HG03342 (cell line): ENCODE measurements around the gene RPS21.
"Not testable (repeated sequence)": the region's sequence is repeated elsewhere in the genome, so short reads cannot be mapped to it uniquely, and the experiment has no call there.

Experiments
- ATAC-seq: cut with Tn5 transposase; IDR thresholded peaks from one replicate; pipeline ENCODE4 v1.9.1; 2021; ENCODE audit warnings: mild to moderate bottlenecking, moderate library complexity; ENCODE audit not compliant: unreplicated experiment

Gene RPS21

GRCh38 chr20:62363920-62364851 lies 22.7 kb upstream of the RPS21 start:
- ATAC-seq = no peak

GRCh38 chr20:62364911-62365736 lies 21.8 kb upstream of the RPS21 start:
- ATAC-seq = no peak

GRCh38 chr20:62365814-62366369 lies 21.0 kb upstream of the RPS21 start:
- no peak for ATAC-seq

- no peak for ATAC-seq
These were observed 20.4 kb upstream of the RPS21 start for GRCh38 chr20:62366370-62367135.

GRCh38 chr20:62367136-62367632 lies 19.7 kb upstream of the RPS21 start, which contains the start of gene LAMA5:
TSS of gene LAMA5 (minus strand) at chr20:62367312. CDS start at chr20:62367245, 67 bp downstream.
- no peak for ATAC-seq

GRCh38 chr20:62367633-62368391 lies 19.1 kb upstream of the RPS21 start:
- ATAC-seq = no peak

GRCh38 chr20:62368392-62368975 lies 18.4 kb upstream of the RPS21 start:
- ATAC-seq = no peak

- ATAC-seq = no peak
These were observed 17.7 kb upstream of the RPS21 start for GRCh38 chr20:62368976-62369814.

- ATAC-seq = no peak
These were observed 17.1 kb upstream of the RPS21 start for GRCh38 chr20:62369815-62370114.

- no peak for ATAC-seq
These were observed 16.6 kb upstream of the RPS21 start for GRCh38 chr20:62370115-62370806.

- ATAC-seq = no peak
These were observed 15.9 kb upstream of the RPS21 start for GRCh38 chr20:62370807-62371587.

GRCh38 chr20:62371588-62372041 lies 15.3 kb upstream of the RPS21 start:
- ATAC-seq = no peak

GRCh38 chr20:62372042-62372993 lies 14.6 kb upstream of the RPS21 start:
- ATAC-seq = no peak

GRCh38 chr20:62373631-62374179 lies 13.2 kb upstream of the RPS21 start:
- not testable (repeated sequence) for ATAC-seq

GRCh38 chr20:62374331-62375152 lies 12.4 kb upstream of the RPS21 start:
- ATAC-seq = no peak
